Measurements from ENCODE around the gene GOLGA3. TPM values are rescaled to one million over a fixed set of nuclear protein-coding genes. Genes with fewer than 3 reads are reported as not detected.
"Not testable (repeated sequence)": the region's sequence is repeated elsewhere in the genome, so short reads cannot be mapped to it uniquely, and the experiment has no call there.

GOLGA3 gene
- total RNA-seq, 5 donors from 2014 or later (not counting 1 experiment from before 2014, with no cell fraction given), result 49.1 to 77.9 (median 67.4) TPM

GRCh38 chr12:132848521-132848920, 19.9 kb upstream of the GOLGA3 start:
- peaks cover 24 to 77% of the 10 kb centered on the region in 2 donors for H3K36me3 ChIP-seq (ENCODE audit: control insufficient read depth in 2 of 2, extremely low read depth in 1 of 2, insufficient read depth in 1 of 2, low read length in 1 of 2)
- Mint-ChIP-seq H3K27ac (peak overlapping the region in 1 of 2 donors; percentile 64), H3K9me3 (no peaks in the 10 kb centered on the region), H3K4me3 (peak overlapping the region in 1 of 3 donors; percentile 55), H3K27me3 (no peaks in the 10 kb centered on the region), H3K4me1 (peaks cover 0 to 10% (median 6%) of the 10 kb centered on the region in 3 donors), H3K36me3 (peaks cover 45% of the 10 kb centered on the region)
- no peaks in the 10 kb centered on the region for H3K27me3 ChIP-seq (replicated peaks in 1 of 2; ENCODE audit: control insufficient read depth in 2 of 2, extremely low read depth in 1 of 2, insufficient read depth in 2 of 2, low read length in 1 of 2)
- H3K9me3 ChIP-seq, result no peaks in the 10 kb centered on the region
- ChIA-PET POLR2A (no interaction called here), CTCF (no interaction called here)
- H3K4me1 ChIP-seq (ENCODE audit: control insufficient read depth in 1 of 2, extremely low read depth in 1 of 2, insufficient read depth in 2 of 2, low read length in 2 of 2), result peaks cover 7 to 20% of the 10 kb centered on the region in 2 experiments
- H3K4me3 ChIP-seq (ENCODE audit: control insufficient read depth in 1 of 2, extremely low read depth in 1 of 2, low read length in 1 of 2), result no peak overlapping the region
- no peak overlapping the region for H3K27ac ChIP-seq (ENCODE audit: low read length)
- ATAC-seq (replicated peaks in 1 of 4) (no peak), DNase-seq (no peak)
- 96% methylated on average over 12 of the region's 13 CpGs for WGBS (ENCODE audit: insufficient coverage)

- H3K4me3 ChIP-seq (ENCODE audit: control insufficient read depth in 1 of 2, extremely low read depth in 1 of 2, low read length in 1 of 2), result no peak overlapping the region
- Mint-ChIP-seq H3K36me3 (peaks cover 45% of the 10 kb centered on the region), H3K27ac (peak overlapping the region; percentile 72 to 80), H3K27me3 (no peaks in the 10 kb centered on the region), H3K4me1 (peaks cover 0 to 10% (median 6%) of the 10 kb centered on the region in 3 donors), H3K4me3 (peak overlapping the region in 1 of 3 donors; percentile 55), H3K9me3 (no peaks in the 10 kb centered on the region)
- H3K27ac ChIP-seq (ENCODE audit: low read length), result no peak overlapping the region
- 70% methylated on average over 23 of the region's 30 CpGs for WGBS (ENCODE audit: insufficient coverage)
- peaks cover 7 to 20% of the 10 kb centered on the region in 2 experiments for H3K4me1 ChIP-seq (ENCODE audit: control insufficient read depth in 1 of 2, extremely low read depth in 1 of 2, insufficient read depth in 2 of 2, low read length in 2 of 2)
- DNase-seq, result peak in 25 of 35 experiments; percentile 6 to 64 (median 31)
- ChIA-PET CTCF (no interaction called here), POLR2A (no interaction called here)
- peak; percentile 75 to 97 (median 88) for ATAC-seq (replicated peaks in 1 of 4)
- H3K27me3 ChIP-seq (replicated peaks in 1 of 2; ENCODE audit: control insufficient read depth in 2 of 2, extremely low read depth in 1 of 2, insufficient read depth in 2 of 2, low read length in 1 of 2), result no peaks in the 10 kb centered on the region
- peaks cover 21 to 77% of the 10 kb centered on the region in 2 donors for H3K36me3 ChIP-seq (ENCODE audit: control insufficient read depth in 2 of 2, extremely low read depth in 1 of 2, insufficient read depth in 1 of 2, low read length in 1 of 2)
- no peaks in the 10 kb centered on the region for H3K9me3 ChIP-seq
These were observed 19.0 kb upstream of the GOLGA3 start for GRCh38 chr12:132847363-132848356.

GRCh38 chr12:132844681-132845080, 16.0 kb upstream of the GOLGA3 start:
- DNase-seq; ATAC-seq (replicated peaks in 1 of 4); H3K9me3 Mint-ChIP-seq; H3K4me3 ChIP-seq (ENCODE audit: control insufficient read depth in 1 of 2, extremely low read depth in 1 of 2, low read length in 1 of 2); POLR2A ChIA-PET; H3K27ac ChIP-seq (ENCODE audit: low read length); H3K27ac Mint-ChIP-seq; H3K27me3 Mint-ChIP-seq; H3K4me1 Mint-ChIP-seq; H3K4me3 Mint-ChIP-seq; H3K27me3 ChIP-seq (replicated peaks in 1 of 2; ENCODE audit: control insufficient read depth in 2 of 2, extremely low read depth in 1 of 2, insufficient read depth in 2 of 2, low read length in 1 of 2); H3K9me3 ChIP-seq: not testable (repeated sequence)
- H3K4me1 ChIP-seq (ENCODE audit: control insufficient read depth in 1 of 2, extremely low read depth in 1 of 2, insufficient read depth in 2 of 2, low read length in 2 of 2), result peaks cover 7 to 20% of the 10 kb centered on the region in 2 experiments
- 100% methylated on average over 1 of the region's 11 CpGs for WGBS (ENCODE audit: insufficient coverage)
- H3K36me3 Mint-ChIP-seq, result peaks cover 52% of the 10 kb centered on the region
- H3K36me3 ChIP-seq (ENCODE audit: control insufficient read depth in 2 of 2, extremely low read depth in 1 of 2, insufficient read depth in 1 of 2, low read length in 1 of 2), result peaks cover 27 to 78% of the 10 kb centered on the region in 2 donors
- CTCF ChIA-PET, result interaction anchor here in 1 of 2 donors (0.6 kb wide), 1 partner anchor 10 kb away, joined by 3 read pairs; no protein-coding TSS in a partner anchor

- 94% methylated on average over 19 of the region's 21 CpGs for WGBS (ENCODE audit: insufficient coverage)
- H3K36me3 Mint-ChIP-seq, result peaks cover 51% of the 10 kb centered on the region
These were observed 13.9 kb upstream of the GOLGA3 start for GRCh38 chr12:132842449-132843045.

GRCh38 chr12:132841151-132841550, 12.5 kb upstream of the GOLGA3 start:
- ATAC-seq (replicated peaks in 1 of 4) (no peak), DNase-seq (no peak)
- Mint-ChIP-seq H3K27me3 (no peaks in the 10 kb centered on the region), H3K9me3 (no peaks in the 10 kb centered on the region), H3K27ac (no peak overlapping the region), H3K36me3 (peaks cover 44% of the 10 kb centered on the region), H3K4me1 (peaks cover 14 to 17% (median 16%) of the 10 kb centered on the region in 3 donors), H3K4me3 (no peak overlapping the region)
- POLR2A ChIA-PET, result no interaction called here
- 98% methylated on average over 12 of the region's 15 CpGs for WGBS (ENCODE audit: insufficient coverage)
- H3K4me1 ChIP-seq (ENCODE audit: control insufficient read depth in 1 of 2, extremely low read depth in 1 of 2, insufficient read depth in 2 of 2, low read length in 2 of 2), result peaks cover 10 to 16% of the 10 kb centered on the region in 2 experiments
- no peaks in the 10 kb centered on the region for H3K9me3 ChIP-seq
- H3K36me3 ChIP-seq (ENCODE audit: control insufficient read depth in 2 of 2, extremely low read depth in 1 of 2, insufficient read depth in 1 of 2, low read length in 1 of 2), result peaks cover 21 to 62% of the 10 kb centered on the region in 2 donors
- H3K4me3 ChIP-seq (ENCODE audit: control insufficient read depth in 1 of 2, extremely low read depth in 1 of 2, low read length in 1 of 2), result no peak overlapping the region
- CTCF ChIA-PET, result no interaction called here
- H3K27ac ChIP-seq (ENCODE audit: low read length), result no peak overlapping the region
- no peaks in the 10 kb centered on the region for H3K27me3 ChIP-seq (replicated peaks in 1 of 2; ENCODE audit: control insufficient read depth in 2 of 2, extremely low read depth in 1 of 2, insufficient read depth in 2 of 2, low read length in 1 of 2)

More at GRCh38 chr12:132842449-132843045, 13.9 kb upstream of the GOLGA3 start:
- Histone ChIP-seq H3K4me1 (ENCODE audit: control insufficient read depth in 1 of 2, extremely low read depth in 1 of 2, insufficient read depth in 2 of 2, low read length in 2 of 2) (peaks cover 5 to 17% of the 10 kb centered on the region in 2 experiments), H3K27ac (ENCODE audit: low read length) (no peak overlapping the region), H3K36me3 (ENCODE audit: control insufficient read depth in 2 of 2, extremely low read depth in 1 of 2, insufficient read depth in 1 of 2, low read length in 1 of 2) (peaks cover 21 to 73% of the 10 kb centered on the region in 2 donors), H3K4me3 (ENCODE audit: control insufficient read depth in 1 of 2, extremely low read depth in 1 of 2, low read length in 1 of 2) (no peak overlapping the region), H3K27me3 (replicated peaks in 1 of 2; ENCODE audit: control insufficient read depth in 2 of 2, extremely low read depth in 1 of 2, insufficient read depth in 2 of 2, low read length in 1 of 2) (no peaks in the 10 kb centered on the region), H3K9me3 (no peaks in the 10 kb centered on the region)
- DNase-seq, result no peak
- Mint-ChIP-seq H3K27ac (no peak overlapping the region), H3K9me3 (no peaks in the 10 kb centered on the region), H3K4me1 (peaks cover 4 to 8% (median 5%) of the 10 kb centered on the region in 3 donors), H3K27me3 (no peaks in the 10 kb centered on the region), H3K4me3 (no peak overlapping the region)
- ChIA-PET CTCF (interaction anchor here in 1 of 2 donors (0.6 to 0.7 kb wide), 2 partner anchors 35 to 82 kb away, joined by 4 to 9 read pairs; no protein-coding TSS in a partner anchor), POLR2A (no interaction called here)
- ATAC-seq (replicated peaks in 1 of 4), result no peak

- Histone ChIP-seq H3K9me3 (no peaks in the 10 kb centered on the region), H3K27ac (ENCODE audit: low read length) (no peak overlapping the region), H3K36me3 (ENCODE audit: control insufficient read depth in 2 of 2, extremely low read depth in 1 of 2, insufficient read depth in 1 of 2, low read length in 1 of 2) (peaks cover 21 to 56% of the 10 kb centered on the region in 2 donors), H3K4me3 (ENCODE audit: control insufficient read depth in 1 of 2, extremely low read depth in 1 of 2, low read length in 1 of 2) (no peak overlapping the region), H3K4me1 (ENCODE audit: control insufficient read depth in 1 of 2, extremely low read depth in 1 of 2, insufficient read depth in 2 of 2, low read length in 2 of 2) (peaks cover 11 to 19% of the 10 kb centered on the region in 2 experiments), H3K27me3 (replicated peaks in 1 of 2; ENCODE audit: control insufficient read depth in 2 of 2, extremely low read depth in 1 of 2, insufficient read depth in 2 of 2, low read length in 1 of 2) (no peaks in the 10 kb centered on the region)
- no peak for DNase-seq
- Mint-ChIP-seq H3K36me3 (peaks cover 38% of the 10 kb centered on the region), H3K27me3 (no peaks in the 10 kb centered on the region), H3K9me3 (no peaks in the 10 kb centered on the region), H3K27ac (no peak overlapping the region), H3K4me1 (peaks cover 14 to 17% (median 16%) of the 10 kb centered on the region in 3 donors), H3K4me3 (no peak overlapping the region)
- 96% methylated on average over 8 of the region's 20 CpGs for WGBS (ENCODE audit: insufficient coverage)
- POLR2A ChIA-PET, result no interaction called here
- no peak for ATAC-seq (replicated peaks in 1 of 4)
- CTCF ChIA-PET, result no interaction called here
These were observed 11.9 kb upstream of the GOLGA3 start for GRCh38 chr12:132840536-132840935.

Data from T-cell (primary cell).